Pancreas (tissue), 10 donors: Measurements from ENCODE around the gene CLEC11A. TPM values are rescaled to one million over a fixed set of nuclear protein-coding genes. Genes with fewer than 3 reads are reported as not detected.

Experiments
- ATAC-seq, 4 donors: fragments of 200-7000 bp; cut with Tn5 transposase; one replicate each; pipeline versions ENCODE4 v1.8.0 to v1.9.1; 2020; ENCODE audit warnings: mild to moderate bottlenecking in 4 of 4, moderate library complexity in 4 of 4
- DNase-seq, 6 donors: peaks; one replicate each; pipeline ENCODE4 v3.0.0-alpha.2; 2020
- FAIRE-seq: peaks from 2 replicates; lab custom pipeline; 2012; peaks lifted over from hg19 to GRCh38; lab: Jason Lieb, UNC
- H3K27ac ChIP-seq, 4 donors: fragments of 200-600 bp; sonication (generic); 1 replicate in 3 of 4; 2 replicates in 1 of 4; pipeline versions ENCODE4 v1.5.0 to v1.8.0; 2020
- H3K27me3 ChIP-seq, 4 donors: fragments of 200-600 bp; one replicate each; pipeline ENCODE4 v1.8.0; 2021
- H3K36me3 ChIP-seq, 3 donors: fragments of 200-600 bp; sonication (generic) in 1 of 3; one replicate each; pipeline versions ENCODE4 v1.5.0 to v1.8.0; 2020 to 2021
- H3K4me1 ChIP-seq, 3 donors: fragments of 200-600 bp; one replicate each; pipeline ENCODE4 v1.8.0; 2021
- H3K4me3 ChIP-seq, 4 donors: fragments of 200-600 bp; sonication (generic) in 2 of 4; one replicate each; pipeline versions ENCODE4 v1.5.0 to v1.8.0; 2020 to 2021
- H3K9me3 ChIP-seq, 4 donors: fragments of 200-600 bp; one replicate each; pipeline ENCODE4 v1.8.0; 2021
- CTCF ChIP-seq, 4 donors: fragments of 200-600 bp; sonication (generic) in 3 of 4; IDR thresholded peaks; one replicate each; pipeline versions ENCODE4 v1.5.0 to v1.8.0; 2021; ENCODE audit warnings: antibody characterized with exemption in 4 of 4
- WGBS, 2 donors: extraction: QIAGEN DNeasy Blood & Tissue Kit; methylation state at CpG; one replicate each; pipeline ENCODE4 v1.1.7; 2013; 5-methylcytosine and 5-hydroxymethylcytosine counted together
- intact Hi-C, 3 donors: fragments of 100-400 bp; cut with DNase I; formaldehyde crosslinking; loops; one replicate each; pipeline versions ENCODE4 v1.11.1 to v1.14.2; 2022
- polyA plus RNA-seq, 2 donors: library from polyadenylated mRNA; stranded (reverse); fragments of 200-250 nt; gene quantifications; one replicate each; pipeline ENCODE4 v1.2.3, GENCODE V29; 2013
- total RNA-seq, 6 donors: library from RNA; stranded (reverse); fragmentation: NEBNext Ultra II Directional in 4 of 6; extraction: Animal tissue kit (Norgen Biotek cat#: 25700) in 4 of 6; gene quantifications; one replicate each; pipeline versions ENCODE4 v1.2.1 to v1.2.4, GENCODE V29; 2021 to 2023
- donor health status: healthy with polysubstance abuse.
- donor health status: DM: no; HTN: no; CAD: no; lungs with moderate emphysema.
- donor health status: DM: no; HTN: no; CAD: no.
- donor health status: control.
- donor health status: control.
- donor health status: Bipolar disorder and iron deficiency.
- donor health status: DM: yes; HTN: yes; CAD: no.
- donor health status: DM: no; HTN: no; CAD: no.
- donor health status: DM: no; HTN: no; CAD: no.
- donor health status: DM: yes; HTN: yes; CAD: no.

The CLEC11A gene
- total and polyA plus RNA-seq, 8 donors, result 1.3 to 14.6 (median 4.1) TPM

- 49 to 58% methylated on average over 5 of the region's 5 CpGs for WGBS, 2 donors
Observed at GRCh38 chr19:50729894-50730293, 6.7 kb downstream of the CLEC11A start.

GRCh38 chr19:50735869-50736268, 12.7 kb downstream of the CLEC11A start:
- no peak overlapping the region for H3K27ac ChIP-seq
- no peaks in the 10 kb centered on the region for H3K9me3 ChIP-seq
- ATAC-seq, result no peak
- no peaks in the 10 kb centered on the region for H3K4me1 ChIP-seq
- no peaks in the 10 kb centered on the region for H3K36me3 ChIP-seq
- no peak for DNase-seq
- no peak for TF ChIP-seq CTCF (IDR thresholded peaks at IDR 0.05)
- no peak for FAIRE-seq
- peaks cover 0 to 20% (median 0%) of the 10 kb centered on the region in 4 donors for H3K27me3 ChIP-seq
- H3K4me3 ChIP-seq, result no peak overlapping the region
- 35 to 43% methylated on average over 7 of the region's 7 CpGs for WGBS, 2 donors
- intact Hi-C loops, result no loop called here

More at GRCh38 chr19:50729894-50730293, 6.7 kb downstream of the CLEC11A start:
- TF ChIP-seq CTCF (IDR thresholded peaks at IDR 0.05), result no peak
- H3K9me3 ChIP-seq, result no peaks in the 10 kb centered on the region
- H3K36me3 ChIP-seq, result no peaks in the 10 kb centered on the region
- intact Hi-C loops, result no loop called here
- H3K27me3 ChIP-seq, result peaks cover 0 to 6% (median 0%) of the 10 kb centered on the region in 4 donors
- H3K27ac ChIP-seq, result no peak overlapping the region
- no peak for DNase-seq
- no peak for ATAC-seq
- H3K4me3 ChIP-seq, result no peak overlapping the region
- no peak for FAIRE-seq
- H3K4me1 ChIP-seq, result peaks cover 0 to 5% (median 4%) of the 10 kb centered on the region in 3 donors

GRCh38 chr19:50736338-50736737, 13.2 kb downstream of the CLEC11A start:
- Histone ChIP-seq H3K9me3 (no peaks in the 10 kb centered on the region), H3K4me1 (no peaks in the 10 kb centered on the region), H3K27me3 (peaks cover 0 to 22% (median 0%) of the 10 kb centered on the region in 4 donors), H3K27ac (no peak overlapping the region), H3K4me3 (no peak overlapping the region), H3K36me3 (no peaks in the 10 kb centered on the region)
- FAIRE-seq, result no peak
- no peak for DNase-seq
- intact Hi-C loops, result no loop called here
- no peak for ATAC-seq
- no peak for TF ChIP-seq CTCF (IDR thresholded peaks at IDR 0.05)
- 37 to 52% methylated on average over 5 of the region's 5 CpGs for WGBS, 2 donors

- DNase-seq (no peak), FAIRE-seq (no peak), ATAC-seq (no peak)
- 60 to 68% methylated on average over 23 of the region's 23 CpGs for WGBS, 2 donors
- Histone ChIP-seq H3K4me1 (no peaks in the 10 kb centered on the region), H3K36me3 (no peaks in the 10 kb centered on the region), H3K4me3 (no peak overlapping the region), H3K27ac (no peak overlapping the region), H3K27me3 (peaks cover 0 to 17% (median 0%) of the 10 kb centered on the region in 4 donors), H3K9me3 (no peaks in the 10 kb centered on the region)
- intact Hi-C loops, result no loop called here
- TF ChIP-seq CTCF (IDR thresholded peaks at IDR 0.05), result no peak
Observed at GRCh38 chr19:50739132-50739913, 16.2 kb downstream of the CLEC11A start.

GRCh38 chr19:50739914-50740426, 16.8 kb downstream of the CLEC11A start:
- no peak for ATAC-seq
- peaks cover 0 to 17% (median 0%) of the 10 kb centered on the region in 4 donors for H3K27me3 ChIP-seq
- no peaks in the 10 kb centered on the region for H3K4me1 ChIP-seq
- no peak overlapping the region for H3K27ac ChIP-seq
- no peak overlapping the region for H3K4me3 ChIP-seq
- 46 to 51% methylated on average over 11 of the region's 11 CpGs for WGBS, 2 donors
- FAIRE-seq, result no peak
- TF ChIP-seq CTCF (IDR thresholded peaks at IDR 0.05), result no peak
- no peak for DNase-seq
- intact Hi-C loops, result no loop called here
- no peaks in the 10 kb centered on the region for H3K9me3 ChIP-seq
- H3K36me3 ChIP-seq, result no peaks in the 10 kb centered on the region
